Neural progenitor cell (in vitro differentiated cells): Measurements from ENCODE around the gene POM121C.
"Not testable (repeated sequence)": the region's sequence is repeated elsewhere in the genome, so short reads cannot be mapped to it uniquely, and the experiment has no call there.

ENCODE experiments used
- EZH2 ChIP-seq: fragments of 200-600 bp; sonication (generic); IDR thresholded peaks from 2 replicates; pipeline ENCODE4 v1.6.1; 2017; ENCODE audit warnings: antibody characterized with exemption, mild to moderate bottlenecking, moderate library complexity
- TF ChIP-seq, protein P1 (sequence below): fragments of 200-600 bp; sonication (generic); IDR thresholded peaks from 2 replicates; pipeline ENCODE4 v1.5.1; 2017; ENCODE audit warnings: antibody characterized with exemption, mild to moderate bottlenecking

DNA sequence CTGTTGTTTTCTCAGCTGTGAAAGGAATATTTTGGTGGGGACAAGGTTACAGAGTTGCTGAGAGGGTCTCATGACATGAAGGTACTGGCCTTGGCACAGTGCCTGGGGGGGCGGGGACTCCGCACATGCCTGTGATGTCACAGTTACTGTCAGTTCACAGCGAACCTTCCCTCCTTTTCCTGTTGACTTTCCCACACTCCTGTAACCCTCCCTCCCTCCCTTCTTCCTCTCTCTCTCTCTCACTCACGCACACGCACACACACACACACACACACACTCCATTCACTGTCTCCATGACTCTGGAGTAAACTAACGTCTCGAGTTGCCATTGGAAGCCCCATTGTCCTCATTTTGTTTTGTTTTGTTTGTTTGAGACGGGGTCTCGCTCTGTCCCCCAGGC, 118.8 kb downstream of the POM121C start:
- TF ChIP-seq, protein P1, sequence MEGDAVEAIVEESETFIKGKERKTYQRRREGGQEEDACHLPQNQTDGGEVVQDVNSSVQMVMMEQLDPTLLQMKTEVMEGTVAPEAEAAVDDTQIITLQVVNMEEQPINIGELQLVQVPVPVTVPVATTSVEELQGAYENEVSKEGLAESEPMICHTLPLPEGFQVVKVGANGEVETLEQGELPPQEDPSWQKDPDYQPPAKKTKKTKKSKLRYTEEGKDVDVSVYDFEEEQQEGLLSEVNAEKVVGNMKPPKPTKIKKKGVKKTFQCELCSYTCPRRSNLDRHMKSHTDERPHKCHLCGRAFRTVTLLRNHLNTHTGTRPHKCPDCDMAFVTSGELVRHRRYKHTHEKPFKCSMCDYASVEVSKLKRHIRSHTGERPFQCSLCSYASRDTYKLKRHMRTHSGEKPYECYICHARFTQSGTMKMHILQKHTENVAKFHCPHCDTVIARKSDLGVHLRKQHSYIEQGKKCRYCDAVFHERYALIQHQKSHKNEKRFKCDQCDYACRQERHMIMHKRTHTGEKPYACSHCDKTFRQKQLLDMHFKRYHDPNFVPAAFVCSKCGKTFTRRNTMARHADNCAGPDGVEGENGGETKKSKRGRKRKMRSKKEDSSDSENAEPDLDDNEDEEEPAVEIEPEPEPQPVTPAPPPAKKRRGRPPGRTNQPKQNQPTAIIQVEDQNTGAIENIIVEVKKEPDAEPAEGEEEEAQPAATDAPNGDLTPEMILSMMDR, result not testable (repeated sequence)
- TF ChIP-seq EZH2, result not testable (repeated sequence)
